Epithelial cell of proximal tubule (primary cell): ENCODE results near the gene LOC128125822.

Experiments
- DNase-seq: peaks from one replicate; pipeline ENCODE4 v3.0.0-alpha.2; 2011; ENCODE audit warnings: low read depth
- H3K4me3 ChIP-seq: 2 replicates; pipeline ENCODE4 v1.5.1; 2011; ENCODE audit warnings: low read depth, mild to moderate bottlenecking, low read length
- TF ChIP-seq, protein P1 (sequence below): conservative IDR thresholded peaks from 2 replicates; pipeline ENCODE4 v1.5.1; 2012; ENCODE audit warnings: low read depth, mild to moderate bottlenecking, low read length

The LOC128125822 gene

GRCh38 chr6:63530182-63530581 lies 42.1 kb upstream of the LOC128125822 start:
- TF ChIP-seq, protein P1, sequence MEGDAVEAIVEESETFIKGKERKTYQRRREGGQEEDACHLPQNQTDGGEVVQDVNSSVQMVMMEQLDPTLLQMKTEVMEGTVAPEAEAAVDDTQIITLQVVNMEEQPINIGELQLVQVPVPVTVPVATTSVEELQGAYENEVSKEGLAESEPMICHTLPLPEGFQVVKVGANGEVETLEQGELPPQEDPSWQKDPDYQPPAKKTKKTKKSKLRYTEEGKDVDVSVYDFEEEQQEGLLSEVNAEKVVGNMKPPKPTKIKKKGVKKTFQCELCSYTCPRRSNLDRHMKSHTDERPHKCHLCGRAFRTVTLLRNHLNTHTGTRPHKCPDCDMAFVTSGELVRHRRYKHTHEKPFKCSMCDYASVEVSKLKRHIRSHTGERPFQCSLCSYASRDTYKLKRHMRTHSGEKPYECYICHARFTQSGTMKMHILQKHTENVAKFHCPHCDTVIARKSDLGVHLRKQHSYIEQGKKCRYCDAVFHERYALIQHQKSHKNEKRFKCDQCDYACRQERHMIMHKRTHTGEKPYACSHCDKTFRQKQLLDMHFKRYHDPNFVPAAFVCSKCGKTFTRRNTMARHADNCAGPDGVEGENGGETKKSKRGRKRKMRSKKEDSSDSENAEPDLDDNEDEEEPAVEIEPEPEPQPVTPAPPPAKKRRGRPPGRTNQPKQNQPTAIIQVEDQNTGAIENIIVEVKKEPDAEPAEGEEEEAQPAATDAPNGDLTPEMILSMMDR, result no peak
- DNase-seq, result no peak
- H3K4me3 ChIP-seq, result no peak overlapping the region

DNA sequence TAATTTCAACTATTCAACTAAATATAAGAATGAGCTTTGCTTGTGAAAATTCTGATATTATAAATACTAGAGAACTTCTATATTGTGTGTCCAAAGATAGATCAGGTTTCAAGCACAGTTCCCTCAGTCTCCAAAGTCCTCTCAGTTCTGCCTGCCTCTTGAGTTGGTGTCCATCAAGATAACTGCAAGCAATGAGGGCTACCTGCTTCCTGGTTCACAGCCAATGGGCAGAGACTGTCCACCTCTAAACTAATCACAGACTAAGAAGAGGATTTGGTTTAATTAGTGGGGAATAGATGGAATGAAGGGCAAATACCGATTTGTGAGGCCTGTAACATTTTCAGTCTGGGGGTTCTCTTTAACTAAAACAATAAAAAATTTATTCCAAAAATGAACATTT lies 41.3 kb upstream of the LOC128125822 start:
- no peak overlapping the region for H3K4me3 ChIP-seq
- TF ChIP-seq, protein P1, result no peak

GRCh38 chr6:63533026-63533425 lies 39.3 kb upstream of the LOC128125822 start:
- TF ChIP-seq, protein P1, result no peak

More for the DNA sequence above, 41.3 kb upstream of the LOC128125822 start:
- DNase-seq, result no peak

GRCh38 chr6:63533952-63534351 lies 38.3 kb upstream of the LOC128125822 start:
- H3K4me3 ChIP-seq, result no peak overlapping the region
- TF ChIP-seq, protein P1, result no peak
- no peak for DNase-seq

More at GRCh38 chr6:63533026-63533425, 39.3 kb upstream of the LOC128125822 start:
- DNase-seq, result no peak
- H3K4me3 ChIP-seq, result no peak overlapping the region

DNA sequence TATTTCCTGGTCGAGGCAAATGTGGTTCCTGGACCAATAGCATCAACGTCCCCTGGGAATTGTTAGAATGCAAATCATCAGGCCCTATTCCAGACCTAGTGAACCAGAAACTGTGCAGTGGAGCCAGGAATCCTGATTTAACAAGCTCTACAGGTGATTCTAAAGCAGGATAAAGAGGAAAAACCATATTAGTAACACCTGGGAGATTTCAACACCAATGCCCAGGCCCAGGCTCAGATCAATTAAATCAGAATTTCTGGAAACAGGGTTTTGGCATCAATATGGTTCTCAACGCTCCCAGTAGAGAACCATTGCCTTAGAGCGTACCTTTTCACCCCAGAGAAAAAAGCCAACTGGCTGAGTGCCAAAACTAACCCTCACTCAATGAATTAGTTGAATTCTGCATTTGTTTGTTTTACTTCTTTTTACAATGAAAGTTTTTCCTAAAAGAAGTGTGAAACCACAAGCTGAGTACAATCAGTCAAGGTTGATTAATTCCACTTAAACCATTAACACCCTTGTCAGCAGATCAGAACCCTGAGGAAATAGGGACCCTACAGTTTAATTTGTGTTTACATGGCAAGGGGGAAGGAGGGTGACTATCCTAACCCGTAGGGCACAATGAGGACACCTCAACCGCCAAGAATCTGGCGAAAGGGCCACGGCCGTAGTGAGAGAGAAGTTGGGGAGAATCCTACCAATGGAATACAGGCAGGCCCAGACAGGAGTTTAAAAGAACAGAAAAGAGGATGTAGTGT lies 34.9 kb upstream of the LOC128125822 start:
- TF ChIP-seq, protein P1, result no peak
- DNase-seq, result no peak
- no peak overlapping the region for H3K4me3 ChIP-seq

DNA sequence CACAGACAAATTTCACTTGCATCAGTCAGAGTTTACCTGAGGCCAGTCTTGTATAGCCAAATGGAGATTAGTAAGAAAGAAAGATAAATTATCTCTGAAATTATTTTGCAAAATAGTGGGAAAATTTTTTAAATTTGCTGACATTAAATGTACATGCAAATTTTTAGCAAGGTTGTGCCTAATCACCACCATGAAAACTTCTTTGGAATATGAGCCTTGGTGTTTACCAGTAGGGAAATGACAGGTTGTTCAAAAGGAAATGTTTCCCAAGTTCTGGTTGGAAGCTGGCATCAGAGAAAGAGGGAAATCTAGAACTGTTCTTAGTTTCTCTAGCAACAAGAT lies 34.4 kb upstream of the LOC128125822 start:
- no peak for DNase-seq
- TF ChIP-seq, protein P1, result no peak
- H3K4me3 ChIP-seq, result no peak overlapping the region

GRCh38 chr6:63538550-63538949 lies 33.7 kb upstream of the LOC128125822 start:
- TF ChIP-seq, protein P1, result no peak
- H3K4me3 ChIP-seq, result no peak overlapping the region
- DNase-seq, result no peak
